ENCODE measurements around the gene RPL28. TPM values are rescaled to one million over a fixed set of nuclear protein-coding genes. Genes with fewer than 3 reads are reported as not detected.

Gene RPL28
- total RNA-seq, 1 experiment from 2014 or later: 836 TPM

DNA sequence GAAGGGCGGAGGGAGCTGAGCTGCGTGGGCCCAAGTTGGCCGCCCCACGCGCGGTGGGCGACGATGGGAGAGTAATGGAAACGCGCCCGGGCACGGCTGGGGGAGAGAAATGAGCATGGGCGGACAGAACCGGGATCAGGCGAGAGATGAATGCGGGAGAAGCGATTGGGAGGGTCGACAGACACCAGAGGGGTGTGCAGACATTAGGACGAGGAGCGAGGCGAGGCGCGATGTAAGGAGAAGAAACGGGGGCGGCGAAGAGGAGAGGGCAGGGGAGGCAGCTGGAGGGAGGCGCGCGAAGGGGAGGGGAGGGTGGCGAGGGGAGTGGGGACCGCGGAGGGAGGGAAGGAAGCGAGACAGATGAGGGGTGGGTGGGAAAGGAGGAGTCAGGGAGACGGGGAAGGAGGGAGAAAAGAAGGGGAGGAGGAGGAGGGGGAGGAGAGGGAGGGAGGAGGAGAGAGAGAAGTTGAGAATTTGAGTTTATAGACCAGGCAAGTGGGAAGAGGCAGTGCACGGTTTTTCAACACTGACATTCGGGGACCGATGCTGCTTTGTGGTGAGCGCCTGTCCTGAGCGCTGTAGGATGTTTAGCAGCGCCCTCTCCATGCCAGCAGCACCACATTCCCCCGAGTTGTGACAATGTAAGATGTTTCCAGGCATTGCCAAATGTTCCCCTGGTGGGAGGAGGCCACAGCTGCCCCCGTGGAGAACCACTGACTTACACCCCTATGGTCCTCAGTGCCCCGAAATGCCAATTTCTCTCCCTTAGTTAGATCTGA is 57.5 kb downstream of the RPL28 start, which contains the start of gene SHISA7:
SHISA7 (minus strand) TSS at position 256 of the 779 bp plus-strand sequence. CDS start 437 bp downstream, outside the sequence.
- H4K20me1 ChIP-seq (ENCODE audit: low read length): no peaks in the 10 kb centered on the region; the same call in 1 of the 2 replicates
- BruUV-seq (replicated peaks): no TSS peak
- ATAC-seq (peak; percentile 30; the same call in 1 of the 2 replicates), DNase-seq (peak; percentile 23)
- H3K9me2 ChIP-seq (replicated peaks; ENCODE audit: low read length): no peaks in the 10 kb centered on the region
- no peak within 1 kb of the TSS for H3K4me2 ChIP-seq (ENCODE audit: low read length)
- H3K9me3 ChIP-seq (ENCODE audit: low read length): no peaks in the 10 kb centered on the region
- no peaks in the 10 kb centered on the region for H3K36me3 ChIP-seq (ENCODE audit: low read depth, low read length)
- H2AFZ ChIP-seq (ENCODE audit: low read length): no peak within 1 kb of the TSS
- TF ChIP-seq EZH2phosphoT487 (IDR thresholded peaks at IDR 0.05; ENCODE audit: borderline replicate concordance, low read length): no peak
- TF ChIP-seq EZH2 (IDR thresholded peaks at IDR 0.05; ENCODE audit: low read length, unreplicated experiment): no peak
- no peak for TF ChIP-seq CTCF (conservative IDR thresholded peaks at IDR 0.05; ENCODE audit: low read depth, low read length)
- no peaks in the 10 kb centered on the region for H3F3A ChIP-seq (ENCODE audit: low read length, unreplicated experiment)
- ChIA-PET POLR2A (ENCODE audit: unreplicated experiment) (no interaction called here), CTCF (no interaction called here)
- intact Hi-C loops (cut with micrococcal nuclease): no loop called here
- no peak within 1 kb of the TSS for H3K27ac ChIP-seq (ENCODE audit: low read length)
- no peak within 1 kb of the TSS for H3K9ac ChIP-seq (ENCODE audit: low read length)
- H3K79me2 ChIP-seq (ENCODE audit: low read length): no peaks in the 10 kb centered on the region
- no peaks in the 10 kb centered on the region for H3K4me1 ChIP-seq (ENCODE audit: insufficient read depth, low read length)
- no peak within 1 kb of the TSS for H3K4me3 ChIP-seq (ENCODE audit: low read length)
- H3K27me3 ChIP-seq (ENCODE audit: low read length): peaks cover 55% of the 10 kb centered on the region

DNA sequence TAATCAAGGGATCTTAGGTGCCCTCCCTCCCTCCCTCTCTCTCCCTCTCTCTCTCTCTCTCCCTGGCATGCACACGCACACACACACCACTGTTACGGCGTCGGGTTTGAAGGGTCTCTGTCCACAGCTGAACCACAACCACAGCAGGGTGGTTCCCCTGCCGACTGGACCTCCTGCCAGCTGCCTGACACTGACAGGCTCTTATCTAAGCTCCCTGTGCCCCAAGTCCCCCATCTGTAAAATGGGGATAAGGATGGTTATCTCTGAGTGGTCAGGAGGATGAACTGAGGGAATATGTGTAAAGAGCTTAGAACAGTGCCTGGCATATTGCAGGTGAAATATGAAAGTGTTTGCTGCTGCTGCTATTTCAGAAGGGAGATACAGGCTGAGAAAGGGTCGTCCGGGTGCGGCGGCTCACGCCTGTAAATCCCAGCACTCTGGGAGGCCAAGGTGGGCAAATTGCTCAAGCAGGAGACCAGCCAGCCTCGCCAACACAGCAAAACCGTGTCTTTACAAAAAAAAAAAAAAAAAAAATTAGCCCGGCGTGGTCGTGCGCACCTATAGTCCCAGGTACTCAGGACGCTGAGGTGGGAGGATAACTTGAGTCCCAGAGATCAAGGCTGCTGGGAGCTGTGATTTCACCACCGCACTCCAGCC is 58.2 kb downstream of the RPL28 start:
- TF ChIP-seq EZH2 (IDR thresholded peaks at IDR 0.05; ENCODE audit: low read length, unreplicated experiment) (no peak), EZH2phosphoT487 (IDR thresholded peaks at IDR 0.05; ENCODE audit: borderline replicate concordance, low read length) (no peak; the same call in 1 of the 2 replicates), CTCF (conservative IDR thresholded peaks at IDR 0.05; ENCODE audit: low read depth, low read length) (no peak)
- no peaks in the 10 kb centered on the region for H3K36me3 ChIP-seq (ENCODE audit: low read depth, low read length)
- no peak overlapping the region for H2AFZ ChIP-seq (ENCODE audit: low read length)
- no peaks in the 10 kb centered on the region for H3K9me3 ChIP-seq (ENCODE audit: low read length)
- ATAC-seq (no peak), DNase-seq (no peak)
- H3K27me3 ChIP-seq (ENCODE audit: low read length): peaks cover 55% of the 10 kb centered on the region
- no peaks in the 10 kb centered on the region for H3K9me2 ChIP-seq (replicated peaks; ENCODE audit: low read length)
- ChIA-PET CTCF (no interaction called here), POLR2A (ENCODE audit: unreplicated experiment) (no interaction called here)
- H3K4me2 ChIP-seq (ENCODE audit: low read length): no peak overlapping the region
- H3K9ac ChIP-seq (ENCODE audit: low read length): no peak overlapping the region
- no peak overlapping the region for H3K27ac ChIP-seq (ENCODE audit: low read length)
- no TSS peak for BruUV-seq (replicated peaks)
- no peaks in the 10 kb centered on the region for H3F3A ChIP-seq (ENCODE audit: low read length, unreplicated experiment)
- no peaks in the 10 kb centered on the region for H3K79me2 ChIP-seq (ENCODE audit: low read length)
- intact Hi-C loops (cut with micrococcal nuclease): no loop called here
- no peaks in the 10 kb centered on the region for H4K20me1 ChIP-seq (ENCODE audit: low read length)
- H3K4me1 ChIP-seq (ENCODE audit: insufficient read depth, low read length): no peaks in the 10 kb centered on the region
- H3K4me3 ChIP-seq (ENCODE audit: low read length): no peak overlapping the region

DNA sequence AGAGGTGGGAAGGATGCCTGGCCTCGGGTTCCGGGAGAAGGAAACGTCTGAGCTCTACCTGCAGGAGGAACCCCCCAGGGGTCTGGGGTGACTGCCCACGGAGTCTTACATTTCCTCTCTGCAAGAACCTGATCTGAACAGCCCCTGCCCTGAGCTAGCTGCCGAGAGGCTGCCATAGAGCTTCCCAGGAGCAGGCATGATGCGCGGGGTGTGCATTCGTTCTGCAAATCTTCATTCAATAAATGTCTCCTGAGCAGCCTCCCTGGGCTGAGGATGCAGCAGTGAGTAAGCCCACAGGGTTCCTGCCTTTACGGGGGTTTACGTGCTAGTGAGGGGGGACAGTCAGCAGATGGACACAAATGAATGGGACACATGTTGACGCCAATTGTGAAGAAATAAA is 58.9 kb downstream of the RPL28 start:
- H3K27me3 ChIP-seq (ENCODE audit: low read length): peaks cover 55% of the 10 kb centered on the region

More for the DNA sequence above, 58.9 kb downstream of the RPL28 start:
- ChIA-PET POLR2A (ENCODE audit: unreplicated experiment) (no interaction called here), CTCF (no interaction called here)
- no peaks in the 10 kb centered on the region for H3F3A ChIP-seq (ENCODE audit: low read length, unreplicated experiment)
- H4K20me1 ChIP-seq (ENCODE audit: low read length): no peaks in the 10 kb centered on the region
- H3K27ac ChIP-seq (ENCODE audit: low read length): no peak overlapping the region
- H3K9me2 ChIP-seq (replicated peaks; ENCODE audit: low read length): no peaks in the 10 kb centered on the region
- H3K9ac ChIP-seq (ENCODE audit: low read length): no peak overlapping the region
- H3K4me2 ChIP-seq (ENCODE audit: low read length): no peak overlapping the region
- TF ChIP-seq EZH2 (IDR thresholded peaks at IDR 0.05; ENCODE audit: low read length, unreplicated experiment) (no peak), EZH2phosphoT487 (IDR thresholded peaks at IDR 0.05; ENCODE audit: borderline replicate concordance, low read length) (no peak), CTCF (conservative IDR thresholded peaks at IDR 0.05; ENCODE audit: low read depth, low read length) (no peak)
- H3K4me3 ChIP-seq (ENCODE audit: low read length): no peak overlapping the region
- no peak for DNase-seq
- no peaks in the 10 kb centered on the region for H3K79me2 ChIP-seq (ENCODE audit: low read length)
- BruUV-seq (replicated peaks): no TSS peak
- no peak overlapping the region for H2AFZ ChIP-seq (ENCODE audit: low read length)
- H3K4me1 ChIP-seq (ENCODE audit: insufficient read depth, low read length): no peaks in the 10 kb centered on the region
- no peaks in the 10 kb centered on the region for H3K9me3 ChIP-seq (ENCODE audit: low read length)
- intact Hi-C loops (cut with micrococcal nuclease): no loop called here
- no peaks in the 10 kb centered on the region for H3K36me3 ChIP-seq (ENCODE audit: low read depth, low read length)
- no peak for ATAC-seq
